GM19324 (cell line): ENCODE data around the gene MIEF1.
"Not testable (repeated sequence)": the region's sequence is repeated elsewhere in the genome, so short reads cannot be mapped to it uniquely, and the experiment has no call there.

ENCODE experiments used
- ATAC-seq: cut with Tn5 transposase; IDR thresholded peaks from one replicate; pipeline ENCODE4 v1.9.1; 2021; ENCODE audit warnings: mild to moderate bottlenecking, moderate library complexity; ENCODE audit not compliant: unreplicated experiment, low FRiP score

Gene MIEF1

DNA sequence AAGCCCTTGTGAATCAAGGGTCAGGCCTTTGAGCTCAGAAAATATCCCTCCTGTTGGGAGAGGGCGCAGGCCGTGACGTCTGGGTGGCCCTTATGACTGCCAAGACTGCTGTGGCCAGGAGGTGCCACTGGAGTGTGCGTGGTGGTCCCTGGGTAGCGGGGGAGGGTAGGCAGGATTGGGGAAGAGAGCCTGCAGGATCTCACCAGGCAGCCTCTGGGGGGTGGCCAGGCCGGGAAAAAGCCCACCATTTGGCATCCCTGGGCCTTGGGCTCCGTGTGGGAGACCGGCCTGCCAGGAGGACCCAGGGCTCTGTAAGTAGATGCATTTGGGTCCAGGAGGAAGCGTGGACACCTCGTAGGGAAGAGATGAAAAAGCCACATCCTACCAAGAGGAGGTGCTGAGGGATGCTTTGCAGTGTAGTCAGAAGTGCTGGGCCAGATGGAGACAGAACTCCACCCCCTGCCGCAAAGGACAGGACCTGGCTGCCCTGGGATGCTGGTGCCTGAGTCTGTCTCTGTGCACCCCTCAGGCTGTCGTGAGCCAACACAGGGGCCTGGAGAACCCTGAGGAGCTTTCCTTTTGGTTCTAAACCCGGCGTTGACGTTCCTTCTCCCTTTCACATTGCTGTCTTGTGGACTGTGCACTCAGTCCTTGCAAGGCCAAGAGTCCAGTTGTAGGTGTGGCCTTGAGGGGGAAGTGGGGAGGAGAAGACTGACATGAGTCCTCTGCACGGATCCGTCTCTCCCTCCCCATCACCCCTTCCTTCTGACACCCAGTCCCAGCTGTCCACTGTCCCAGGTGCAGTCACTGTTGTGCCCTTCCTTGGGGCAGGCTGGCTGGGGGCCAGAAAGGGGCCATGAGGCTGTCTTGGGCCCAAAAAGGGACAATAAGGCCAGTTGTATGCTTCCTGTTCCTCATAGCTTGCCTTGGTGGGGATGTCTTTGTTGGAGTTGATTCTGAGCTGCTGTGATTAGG, 12.7 kb upstream of the MIEF1 start:
- ATAC-seq, result no peak

DNA sequence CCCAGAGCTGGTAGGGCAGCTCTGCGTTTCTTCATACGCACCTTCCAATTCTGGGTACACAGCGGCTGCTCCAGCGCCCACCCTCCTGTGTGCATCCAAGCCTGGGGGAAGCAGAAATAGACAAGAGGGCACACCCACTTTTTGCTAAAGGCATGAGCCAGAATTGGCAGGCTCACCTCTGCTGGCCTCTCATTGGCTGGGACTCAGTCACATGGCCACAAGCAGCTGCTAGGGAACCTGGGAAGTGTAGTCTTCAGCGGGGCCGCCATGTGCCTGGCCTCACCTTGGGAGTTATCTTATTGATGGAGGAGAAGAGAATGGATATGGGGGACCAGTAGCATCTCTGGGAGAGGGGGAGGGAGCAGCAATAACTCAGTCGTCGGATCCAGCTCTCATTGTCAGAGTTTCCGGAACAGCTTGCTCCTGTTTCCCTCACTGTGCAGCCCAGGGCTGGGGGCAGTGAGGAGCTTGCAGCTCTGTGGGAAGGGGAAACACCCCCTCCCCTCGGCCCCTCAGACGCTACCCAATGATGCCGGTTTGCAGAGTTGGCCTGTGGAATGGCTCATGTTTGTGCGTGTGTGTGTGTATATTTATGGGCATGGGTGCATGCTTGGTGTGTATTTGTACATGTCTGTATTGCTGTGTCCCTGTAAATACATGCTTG, 11.8 kb upstream of the MIEF1 start:
- peak; percentile 39 for ATAC-seq

DNA sequence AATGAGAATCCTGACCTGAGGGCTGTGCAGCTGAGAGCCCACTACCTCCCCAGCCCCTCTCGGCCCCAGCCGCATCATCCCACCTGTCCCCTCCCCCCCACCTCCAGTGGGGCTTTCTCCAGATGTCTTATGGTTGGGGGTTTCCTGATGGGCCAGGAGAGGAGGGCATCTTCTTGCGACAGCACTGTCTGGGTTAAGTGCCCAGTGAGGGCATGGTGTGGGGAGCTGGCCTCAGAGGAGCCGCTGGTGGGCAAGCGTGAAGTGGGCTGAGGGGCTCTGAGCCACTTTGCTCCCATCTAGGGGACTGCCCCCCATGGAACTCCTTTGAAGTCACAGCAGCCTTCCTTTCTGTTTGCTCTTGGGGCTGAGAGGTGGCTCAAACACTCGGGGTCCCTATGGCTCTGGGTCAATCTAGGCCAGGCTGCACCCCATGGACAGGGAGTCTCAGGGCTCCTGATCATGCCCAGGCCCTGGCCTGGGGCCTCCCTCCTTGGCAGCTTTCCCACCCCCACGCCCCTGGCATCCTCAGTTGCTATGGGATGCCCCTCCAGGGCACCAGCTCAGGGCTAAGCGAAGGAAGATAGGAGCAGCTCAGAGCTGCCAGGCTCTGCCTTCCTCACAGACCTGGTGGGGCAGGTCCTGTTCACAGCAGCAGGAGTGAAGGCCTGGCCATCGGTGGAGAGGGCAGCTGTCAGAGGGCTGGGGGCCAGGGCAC, 11.0 kb upstream of the MIEF1 start:
- ATAC-seq, result no peak

DNA sequence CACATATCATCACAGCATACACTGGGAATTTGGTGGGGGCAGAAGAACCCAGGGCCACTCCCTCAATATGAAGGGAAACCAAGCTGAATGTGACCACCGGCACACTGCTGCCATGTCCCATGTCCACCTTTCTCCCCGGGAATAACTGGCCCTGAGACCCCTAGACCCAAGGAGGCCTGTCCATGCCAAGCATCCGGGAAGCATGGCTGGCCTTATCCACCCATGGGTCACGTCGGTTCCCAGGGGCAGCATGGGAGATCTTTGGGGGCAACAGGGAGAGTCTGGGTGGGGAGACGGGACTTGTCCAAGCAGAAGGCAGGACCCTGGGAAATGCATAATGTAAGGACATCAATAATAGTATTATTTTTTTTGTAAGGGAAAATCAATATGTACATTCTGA, 10.4 kb upstream of the MIEF1 start:
- ATAC-seq, result no peak

DNA sequence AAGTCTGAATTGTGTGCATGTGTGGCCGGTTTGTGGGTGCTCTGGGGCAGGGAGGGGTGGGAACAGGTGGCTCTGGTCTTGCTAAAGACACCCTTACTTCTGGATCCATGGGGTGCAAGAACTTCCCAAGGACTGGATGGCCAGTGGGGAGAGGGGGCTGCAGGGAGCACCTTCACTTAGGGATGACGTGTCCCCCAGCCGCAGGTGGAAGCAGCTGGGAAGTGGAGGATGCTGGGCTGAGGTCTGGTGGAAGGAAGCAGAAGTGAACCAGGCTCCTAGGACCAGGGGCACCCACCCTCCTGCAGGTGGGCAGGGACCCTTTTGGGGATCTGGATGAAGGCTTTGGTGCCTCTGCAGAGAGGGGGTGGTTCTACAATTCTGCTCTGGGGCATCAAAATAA, 9.9 kb upstream of the MIEF1 start:
- ATAC-seq, result no peak

DNA sequence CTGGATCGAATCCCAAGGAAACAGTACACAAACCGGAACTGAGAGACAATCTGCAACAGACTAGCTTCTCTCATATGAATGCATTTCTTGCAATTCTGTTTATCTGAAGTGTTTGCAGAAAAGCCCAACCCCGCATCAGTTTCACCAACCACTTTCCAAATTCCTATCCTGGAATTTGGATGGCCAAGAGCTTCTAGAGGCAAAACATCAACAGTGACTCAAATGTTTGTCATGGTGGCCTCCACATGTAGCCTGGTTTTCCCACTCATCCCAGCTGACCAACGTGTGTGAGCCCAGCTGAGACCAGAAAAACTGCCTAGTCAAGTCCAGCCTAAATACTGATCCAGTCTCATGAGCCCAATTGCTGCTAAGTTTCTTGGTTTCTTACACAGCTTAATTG, 8.3 kb upstream of the MIEF1 start:
- no peak for ATAC-seq

DNA sequence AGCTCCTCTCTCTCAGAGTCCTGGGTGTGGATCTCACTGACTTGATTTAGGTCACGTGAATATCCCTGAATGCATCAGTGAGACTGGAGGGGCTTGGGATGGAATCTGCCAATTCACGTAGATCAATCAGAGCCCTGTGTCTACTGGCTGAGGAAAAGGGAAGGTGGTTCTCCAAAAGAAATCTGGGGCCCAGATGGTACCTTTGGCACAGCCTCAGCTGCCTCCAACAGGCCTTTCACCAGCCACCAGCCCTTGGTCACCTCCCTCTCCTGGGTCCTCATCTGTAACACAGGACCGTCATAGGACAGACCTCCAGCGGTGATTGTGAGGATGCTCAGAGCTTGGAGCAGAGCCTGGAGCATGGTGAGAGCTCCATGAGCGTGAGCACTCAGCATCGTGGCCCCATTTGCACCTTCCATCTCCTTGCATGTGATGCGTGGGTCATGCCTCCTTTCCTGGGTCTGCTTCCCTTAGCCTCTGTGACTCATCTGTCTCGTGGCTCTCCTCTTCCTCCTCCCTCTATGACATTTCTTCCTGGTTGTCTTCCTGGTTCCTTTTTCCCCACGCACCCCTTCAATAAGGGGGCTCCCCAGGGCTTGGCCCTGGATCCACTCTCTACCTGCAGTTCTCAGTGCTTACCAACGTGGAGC, 7.5 kb upstream of the MIEF1 start:
- no peak for ATAC-seq

DNA sequence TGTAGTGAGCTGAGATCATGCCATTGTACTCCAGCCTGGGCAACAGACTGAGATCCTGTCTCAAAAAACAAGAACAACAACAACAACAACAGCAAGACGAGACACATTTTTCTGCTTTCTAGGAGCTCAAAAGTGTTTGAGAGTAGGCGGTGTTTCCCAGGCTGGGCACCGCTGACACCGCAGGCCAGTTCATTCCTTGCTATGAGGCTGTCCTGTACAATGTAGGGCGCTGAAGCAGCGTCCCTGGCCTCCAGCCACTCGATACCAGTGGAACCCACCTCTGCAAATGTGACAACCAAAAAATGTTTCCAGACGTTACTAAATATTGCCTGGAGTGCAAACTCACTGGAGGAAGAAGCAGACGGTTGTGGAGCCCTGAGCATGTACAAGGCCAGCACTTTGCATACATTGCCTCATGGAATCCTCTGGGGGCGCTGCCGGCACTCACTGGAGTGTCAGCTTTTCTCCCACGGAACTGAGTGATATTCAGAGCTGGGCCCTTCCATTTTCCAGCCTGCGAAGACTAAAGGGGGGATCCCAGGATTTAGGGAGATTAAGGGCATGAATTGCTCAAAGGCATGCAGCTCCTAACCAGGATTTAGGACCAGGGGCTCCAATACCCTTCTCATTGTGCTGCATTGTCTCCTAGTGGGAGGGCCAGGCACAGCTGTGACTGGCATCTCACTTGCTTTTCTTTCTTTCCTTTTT, 5.8 kb upstream of the MIEF1 start:
- ATAC-seq, result no peak

DNA sequence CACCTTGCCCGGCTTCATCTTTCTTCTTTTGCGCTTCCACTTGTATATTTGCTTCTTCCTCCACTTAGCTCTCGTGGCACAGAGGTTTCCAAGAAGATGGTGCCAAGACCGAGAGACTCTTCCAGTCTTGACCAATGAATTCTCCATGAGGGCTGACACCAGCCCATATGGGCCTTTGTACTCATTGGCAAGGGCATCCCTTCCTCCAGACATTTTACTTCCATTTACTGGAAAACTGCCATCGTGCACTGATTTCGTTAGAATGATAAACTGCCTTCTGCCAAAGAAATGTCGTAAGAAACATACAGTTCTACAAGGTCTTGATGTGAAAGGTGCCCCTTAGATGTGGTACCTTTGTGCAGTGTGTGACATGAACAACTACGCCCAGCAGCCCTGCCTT, 4.7 kb upstream of the MIEF1 start:
- ATAC-seq, result no peak

DNA sequence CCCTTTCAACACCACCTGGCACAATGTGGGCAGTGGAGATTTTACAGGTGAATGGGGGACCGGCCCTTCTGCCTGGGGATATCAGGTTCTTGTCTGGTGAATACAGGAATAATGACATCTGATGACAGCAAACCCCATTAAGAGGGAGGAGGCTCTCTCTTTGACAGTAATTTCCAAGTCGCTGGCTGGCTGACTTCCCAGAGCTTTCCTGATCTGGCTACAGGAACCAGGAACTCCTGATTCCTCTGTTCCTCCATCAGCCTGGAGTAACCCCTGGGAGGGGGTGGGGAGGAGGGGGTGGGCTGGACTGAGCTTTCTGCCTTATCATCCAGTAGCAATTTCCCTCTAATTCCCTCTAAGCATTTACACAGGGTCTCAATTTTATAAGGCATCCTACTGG, 3.7 kb upstream of the MIEF1 start:
- no peak for ATAC-seq

DNA sequence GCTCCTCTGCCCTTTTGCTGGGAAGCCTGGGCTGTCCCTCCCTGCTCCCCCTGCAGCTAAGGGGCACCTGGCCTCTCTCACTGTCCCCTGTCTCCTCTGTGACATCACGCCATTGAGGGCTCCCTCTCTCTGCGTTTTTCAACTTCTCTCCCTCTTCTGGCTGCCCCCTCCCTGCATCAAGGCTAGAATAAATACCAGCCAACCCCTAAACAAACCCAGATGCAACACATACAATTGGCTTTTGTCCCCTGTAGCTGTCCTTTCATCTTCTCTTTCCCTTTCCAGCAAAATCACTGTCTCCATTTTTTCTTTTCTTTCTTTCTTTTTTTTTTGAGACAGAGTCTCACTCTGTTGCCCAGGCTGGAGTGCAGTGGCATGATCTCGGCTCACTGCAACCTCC, 3.3 kb upstream of the MIEF1 start:
- no peak for ATAC-seq

DNA sequence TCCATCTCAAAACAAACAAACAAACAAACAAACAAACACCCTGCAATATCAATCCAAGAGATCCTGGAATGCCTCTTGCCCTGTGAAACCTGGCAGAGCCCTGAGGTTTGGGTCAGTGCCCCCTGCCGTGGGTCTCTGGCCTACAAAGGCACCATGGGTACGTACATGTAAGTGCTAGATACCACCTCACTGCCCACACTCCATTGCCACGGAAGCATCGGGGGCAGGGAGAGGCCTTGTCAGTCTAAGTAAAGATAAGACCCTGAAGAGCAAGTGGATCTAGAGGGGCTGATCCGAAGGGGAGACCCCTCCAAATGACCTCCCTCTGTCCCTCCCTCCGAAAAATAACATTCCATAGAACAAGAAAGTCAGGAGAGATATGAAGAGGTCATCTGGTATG, 2.0 kb upstream of the MIEF1 start:
- ATAC-seq, result no peak

DNA sequence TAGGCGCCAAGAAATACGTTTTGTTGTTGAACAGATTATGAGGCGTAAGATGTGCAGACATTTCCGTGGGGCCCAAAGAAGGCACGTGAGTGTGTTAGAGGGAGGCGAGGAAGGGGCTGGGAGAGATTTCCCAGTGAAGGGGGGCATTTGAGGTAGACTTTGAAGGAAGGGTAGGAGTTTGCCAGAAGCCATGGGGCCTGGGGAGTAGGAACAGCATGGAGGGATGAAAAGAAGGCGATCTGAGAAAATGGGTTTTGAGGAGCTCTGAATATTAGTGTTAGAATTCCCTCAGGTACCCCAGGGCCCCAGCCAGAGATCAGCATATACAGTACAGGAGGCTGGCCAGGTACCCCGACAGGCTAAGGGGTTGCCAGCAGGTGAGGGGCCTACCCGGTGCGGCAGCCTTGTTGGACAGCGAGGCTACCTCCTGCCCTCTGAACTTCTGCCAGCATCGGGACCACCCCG, 414 bp upstream of the MIEF1 start:
- no peak for ATAC-seq

DNA sequence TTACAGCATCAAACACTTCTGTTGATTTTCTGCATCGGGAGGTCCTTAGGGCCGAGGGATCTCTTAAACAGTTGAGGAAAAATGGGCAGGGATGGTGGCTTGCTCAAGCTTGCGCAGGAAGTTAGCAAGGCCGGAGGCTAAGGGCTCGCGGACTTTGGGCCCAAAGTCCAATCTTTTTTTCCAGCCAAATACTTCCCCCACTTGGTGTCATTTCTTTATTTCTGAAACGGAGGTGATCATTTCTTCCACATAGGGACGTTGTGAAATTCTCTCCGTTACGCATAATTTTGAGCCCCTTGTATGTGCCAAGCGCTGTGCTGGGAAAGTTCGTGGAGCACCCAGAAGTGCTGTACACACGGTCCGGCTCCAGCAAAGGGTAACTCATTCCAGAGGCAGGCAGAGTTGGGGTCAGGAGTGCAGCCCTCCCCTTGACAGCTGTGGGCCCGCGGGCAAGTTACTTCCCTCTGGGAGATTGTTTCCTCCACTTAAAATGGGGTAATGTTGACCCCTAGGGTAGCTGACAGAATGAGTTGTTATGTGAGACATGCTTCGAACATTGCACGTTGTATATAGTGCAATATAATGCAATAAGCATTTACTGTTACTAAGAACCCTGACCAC, 809 bp downstream of the MIEF1 start:
- no peak for ATAC-seq

DNA sequence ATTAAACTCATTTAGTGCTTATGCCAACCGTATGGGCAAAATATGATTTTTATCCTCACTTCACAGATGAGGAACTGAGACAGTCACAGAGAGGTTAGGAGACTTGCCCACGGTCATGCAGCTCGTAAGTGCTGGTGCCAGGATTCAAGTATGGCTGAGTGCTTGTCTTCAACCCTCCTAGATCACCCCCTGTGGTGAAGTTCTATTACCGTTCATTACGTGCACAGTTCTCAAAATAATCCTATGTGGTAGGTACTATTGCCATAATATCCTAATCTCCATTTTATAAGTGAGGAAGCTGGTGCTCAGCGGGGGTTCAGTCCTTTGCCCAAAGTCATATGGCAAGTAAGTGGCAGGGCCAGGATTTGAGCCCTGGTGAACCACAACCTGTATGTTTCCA, 1.5 kb downstream of the MIEF1 start:
- ATAC-seq, result no peak

DNA sequence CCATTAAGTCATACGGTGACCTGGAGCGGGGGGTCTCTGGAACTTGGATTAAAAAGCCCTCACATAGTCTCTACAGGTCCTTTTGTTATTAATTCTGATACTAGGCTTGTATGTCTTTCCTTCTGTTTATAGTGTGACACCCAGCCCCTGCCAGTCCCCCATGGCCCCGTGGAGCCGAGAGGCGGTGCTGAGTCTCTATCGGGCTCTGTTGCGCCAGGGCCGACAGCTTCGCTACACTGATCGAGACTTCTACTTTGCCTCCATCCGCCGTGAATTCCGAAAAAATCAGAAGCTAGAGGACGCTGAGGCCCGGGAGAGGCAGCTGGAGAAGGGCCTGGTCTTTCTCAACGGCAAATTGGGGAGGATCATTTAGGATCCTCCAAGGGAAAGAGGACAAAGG, 2.0 kb downstream of the MIEF1 start:
- no peak for ATAC-seq

DNA sequence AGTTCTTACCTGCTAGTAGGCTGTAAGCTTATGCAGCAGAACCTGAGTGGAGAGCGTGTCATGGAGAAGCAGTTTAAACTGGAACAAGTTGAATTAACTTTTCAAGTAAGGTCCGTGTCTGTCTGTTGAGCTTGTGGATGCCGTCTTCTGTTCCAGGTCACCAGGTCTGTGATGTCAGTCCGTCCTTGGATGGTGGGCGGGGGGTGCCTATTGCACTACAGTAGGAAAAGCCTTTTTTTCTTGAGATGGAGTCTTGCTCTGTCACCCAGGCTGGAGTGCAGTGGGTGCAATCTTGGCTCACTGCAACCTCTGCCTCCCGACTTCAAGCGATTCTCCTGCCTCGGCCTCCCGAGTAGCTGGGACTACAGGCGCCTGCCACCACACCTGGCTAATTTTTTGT, 4.9 kb downstream of the MIEF1 start:
- not testable (repeated sequence) for ATAC-seq

DNA sequence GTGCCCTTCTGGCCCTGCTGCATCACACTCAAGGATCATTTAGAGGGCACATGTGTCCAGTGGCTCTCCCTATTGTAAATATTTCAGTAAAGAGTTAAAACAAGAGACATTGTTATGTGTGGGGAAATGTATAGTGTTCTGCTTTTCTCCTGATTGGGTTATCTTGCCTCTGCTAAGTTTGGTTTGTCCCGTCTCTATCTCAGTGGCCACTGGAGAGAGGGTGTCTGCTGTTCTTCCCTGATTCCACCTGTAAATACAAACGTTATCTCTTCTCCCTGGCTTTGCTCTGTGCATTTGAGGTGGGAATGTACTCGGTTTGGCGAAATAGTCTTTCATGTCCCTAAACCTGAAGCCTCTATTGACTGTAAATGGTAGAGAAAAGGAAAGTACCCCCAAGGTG, 6.3 kb downstream of the MIEF1 start:
- no peak for ATAC-seq

DNA sequence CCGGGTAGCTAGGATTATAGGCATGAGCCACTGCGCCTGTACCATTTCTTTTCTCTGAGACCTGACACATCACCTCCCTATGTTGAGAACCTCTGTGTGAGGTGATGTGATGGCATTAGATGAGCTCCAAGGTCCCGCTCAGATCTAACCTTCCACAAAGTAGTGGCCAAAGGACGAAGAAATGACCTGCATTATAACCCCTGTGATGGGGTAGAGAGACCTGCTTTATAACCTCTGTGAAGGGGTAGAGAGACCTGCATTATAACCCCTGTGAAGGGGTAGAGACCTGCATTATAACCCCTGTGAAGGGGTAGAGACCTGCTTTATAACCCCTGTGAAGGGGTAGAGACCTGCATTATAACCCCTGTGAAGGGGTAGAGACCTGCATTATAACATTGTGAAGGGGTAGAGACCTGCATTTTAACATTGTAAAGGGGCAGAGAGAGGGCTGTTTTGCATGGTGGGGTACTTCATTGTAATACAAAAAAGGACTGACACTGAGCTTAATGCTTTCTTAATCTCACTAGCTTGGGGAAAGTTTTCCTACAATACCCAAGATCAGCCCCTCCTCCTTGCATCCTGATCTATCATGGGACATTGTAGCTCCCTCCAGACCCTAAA, 8.5 kb downstream of the MIEF1 start:
- ATAC-seq, result no peak
